HepG2 (cell line): ENCODE data around the gene GABBR2. TPM values are rescaled to one million over a fixed set of nuclear protein-coding genes. Genes with fewer than 3 reads are reported as not detected.

Experiments
- ATAC-seq: fragments of 200-7000 bp; cut with Tn5 transposase; 3 replicates; pipeline ENCODE4 v1.9.1; 2020; ENCODE audit warnings: mild to moderate bottlenecking, moderate library complexity
- BruUV-seq: library from RNA; stranded (reverse); fragments of 400-500 nt; replicated peaks from 2 replicates; lab custom pipeline; 2021; lab: Mats Ljungman, UMichigan
- CTCF ChIA-PET: fragments of 300-600 bp; formaldehyde crosslinking; extraction: SDS; loops from one replicate; lab custom pipeline; 2021; ENCODE audit warnings: low total read pairs, inconsistent platforms, low intra/inter-chr PET ratio; lab: Yijun Ruan, JAX
- POLR2A ChIA-PET: fragments of 350-600 bp; sonication (Branson Sonifier 250); formaldehyde crosslinking; loops from one replicate; lab custom pipeline; 2020; ENCODE audit warnings: antibody characterized with exemption, inconsistent platforms; lab: Yijun Ruan, JAX
- DNase-seq: peaks from one replicate; pipeline ENCODE4 v3.0.0-alpha.2; 2015; ENCODE audit warnings: low spot score
- FAIRE-seq: peaks from 3 replicates; lab custom pipeline; 2011; peaks lifted over from hg19 to GRCh38; lab: Jason Lieb, UNC
- H2AFZ ChIP-seq: one replicate; pipeline ENCODE4 v1.6.1; 2011; ENCODE audit warnings: low read length, inconsistent platforms
- H3K27ac ChIP-seq: fragments of 300-600 bp; 3 replicates; pipeline ENCODE4 v1.8.0; 2011; ENCODE audit warnings: mixed run types, mild to moderate bottlenecking, mixed read lengths, low read length, inconsistent platforms; ENCODE audit not compliant: insufficient read depth; ENCODE audit errors: extremely low read length
- H3K27me3 ChIP-seq, 2 experiments: fragments of 200-600 bp in 1 of 2; 2 replicates in 1 of 2; 3 replicates in 1 of 2; pipeline versions ENCODE4 v1.6.0 to v1.8.0; 2011; ENCODE audit warnings: low read length in 2 of 2, mild to moderate bottlenecking in 2 of 2, moderate library complexity in 2 of 2, inconsistent platforms in 1 of 2; ENCODE audit not compliant: insufficient read depth in 2 of 2, control insufficient read depth in 1 of 2
- H3K36me3 ChIP-seq, 2 experiments: fragments of 200-600 bp in 1 of 2; replicated peaks in 1 of 2; 2 replicates in 1 of 2; 3 replicates in 1 of 2; pipeline versions ENCODE4 v1.5.1 to v1.8.0; 2011; ENCODE audit warnings: low read length in 2 of 2, inconsistent platforms in 1 of 2; ENCODE audit not compliant: insufficient read depth in 2 of 2, control insufficient read depth in 1 of 2
- H3K4me1 ChIP-seq: 2 replicates; pipeline ENCODE4 v1.5.1; 2012; ENCODE audit warnings: low read length, inconsistent platforms; ENCODE audit not compliant: insufficient read depth
- H3K4me2 ChIP-seq: 2 replicates; pipeline ENCODE4 v1.6.0; 2011; ENCODE audit warnings: low read depth, low read length, inconsistent platforms
- H3K4me3 ChIP-seq, 3 experiments: fragments of 200-600 bp in 1 of 3; sonication (generic), shearing (Covaris generic) in 1 of 3; replicated peaks in 1 of 3; 2 replicates each; pipeline ENCODE4 v1.5.1; 2011 to 2016; ENCODE audit warnings: low read length in 3 of 3, inconsistent platforms in 2 of 3, low read depth in 2 of 3, mild to moderate bottlenecking in 2 of 3, control low read depth in 1 of 3, mixed read lengths in 1 of 3; ENCODE audit not compliant: insufficient read depth in 1 of 3
- H3K79me2 ChIP-seq: one replicate; pipeline ENCODE4 v1.6.1; 2011; ENCODE audit warnings: low read length, inconsistent platforms; ENCODE audit not compliant: insufficient read depth
- H3K9ac ChIP-seq: 2 replicates; pipeline ENCODE4 v1.6.0; 2011; ENCODE audit warnings: mild to moderate bottlenecking, low read depth, low read length, inconsistent platforms; ENCODE audit not compliant: insufficient read depth
- H3K9me3 ChIP-seq: 2 replicates; pipeline ENCODE4 v1.5.1; 2012; ENCODE audit warnings: mild to moderate bottlenecking, low read length
- H4K20me1 ChIP-seq: 2 replicates; pipeline ENCODE4 v1.6.0; 2011; ENCODE audit warnings: inconsistent platforms, mild to moderate bottlenecking, low read length, moderate library complexity; ENCODE audit not compliant: insufficient read depth
- ATM ChIP-seq: fragments of 450-650 bp; IDR thresholded peaks from 2 replicates; pipeline ENCODE4 v1.7.1; 2017; ENCODE audit warnings: mild to moderate bottlenecking, borderline replicate concordance
- CBX1 ChIP-seq: IDR thresholded peaks from one replicate; pipeline ENCODE4 v1.6.1; 2016; ENCODE audit warnings: antibody characterized with exemption, low read depth
- FOXM1 ChIP-seq: sonication (generic); formaldehyde crosslinking; IDR thresholded peaks from 2 replicates; pipeline ENCODE4 v1.5.0; 2020; ENCODE audit warnings: missing genetic modification reagents
- MAF1 ChIP-seq: sonication (generic); formaldehyde crosslinking; IDR thresholded peaks from 2 replicates; pipeline ENCODE4 v1.5.0; 2020; ENCODE audit warnings: missing genetic modification reagents, borderline replicate concordance
- MYNN ChIP-seq: sonication (generic); formaldehyde crosslinking; IDR thresholded peaks from 2 replicates; pipeline ENCODE4 v1.4.0; 2020; ENCODE audit warnings: mild to moderate bottlenecking, low read depth, missing genetic modification reagents
- NR2F2 ChIP-seq: IDR thresholded peaks from 2 replicates; pipeline ENCODE4 v1.6.1; 2012; ENCODE audit warnings: low read depth, inconsistent platforms, borderline replicate concordance
- SALL2 ChIP-seq: sonication (generic); formaldehyde crosslinking; IDR thresholded peaks from 2 replicates; pipeline ENCODE4 v1.8.1; 2023; ENCODE audit warnings: mild to moderate bottlenecking, missing genetic modification reagents, inconsistent platforms
- SRF ChIP-seq: IDR thresholded peaks from 2 replicates; pipeline ENCODE4 v1.6.1; 2011; ENCODE audit warnings: mild to moderate bottlenecking, low read depth, low read length, moderate library complexity
- TBX2 ChIP-seq: sonication (generic); formaldehyde crosslinking; IDR thresholded peaks from 2 replicates; pipeline ENCODE4 v1.5.0; 2020; ENCODE audit warnings: missing genetic modification reagents, mild to moderate bottlenecking, borderline replicate concordance
- ZNF737 ChIP-seq: sonication (generic); formaldehyde crosslinking; IDR thresholded peaks from 2 replicates; pipeline ENCODE4 v1.5.0; 2020; ENCODE audit warnings: missing genetic modification reagents, mild to moderate bottlenecking, borderline replicate concordance
- ZSCAN20 ChIP-seq: sonication (generic); formaldehyde crosslinking; IDR thresholded peaks from 2 replicates; pipeline ENCODE4 v1.4.0; 2020; ENCODE audit warnings: missing genetic modification reagents, mild to moderate bottlenecking, borderline replicate concordance
- WGBS: methylation state at CpG from one replicate; pipeline ENCODE4 v1.1.6; 2017; ENCODE audit warnings: low lambda C conversion rate; 5-methylcytosine and 5-hydroxymethylcytosine counted together
- in situ Hi-C: cut with HindIII; loops from 2 replicates; pipeline ENCODE4 v1.10.0; 2017; ENCODE audit warnings: low pct_unique_long_range_greater_than_20kb; ENCODE audit not compliant: extremely low pct_ligation_motif_present
- intact Hi-C: fragments of 100-400 bp; cut with micrococcal nuclease; formaldehyde crosslinking; loops from one replicate; pipeline ENCODE4 v1.10.0; 2022; ENCODE audit not compliant: unreplicated experiment
- polyA plus RNA-seq, 8 experiments: library from polyadenylated mRNA; depleted of rRNA in 3 of 8; stranded (reverse) in 7 of 8; unstranded in 1 of 8; fragments of >200 nt; fragmentation: Illumina TruSeq in 4 of 8; extraction: Trizol in 4 of 8; gene quantifications; 2 replicates each; pipeline versions ENCODE4 v1.2.1 to v1.2.3, GENCODE V29; 2011 to 2016; ENCODE audit warnings: low read depth in 4 of 8, missing spikeins in 1 of 8, mixed read lengths in 1 of 8; ENCODE audit not compliant: insufficient read depth in 1 of 8
- total RNA-seq, 5 experiments: library from RNA; depleted of rRNA; stranded (reverse); fragments of >200 nt; fragmentation: Illumina TruSeq; extraction: Trizol; gene quantifications; 2 replicates each; pipeline ENCODE4 v1.2.3, GENCODE V29; 2016; ENCODE audit warnings: low read depth in 1 of 5
- TF ChIP-seq, protein P1 (sequence below): sonication (generic); formaldehyde crosslinking; conservative IDR thresholded peaks from 2 replicates; pipeline ENCODE4 v1.4.0; 2020; ENCODE audit warnings: missing genetic modification reagents

GABBR2 gene
- total and polyA plus RNA-seq, 2 of the 13 experiments (the other 11 are each of a cell fraction or from before 2014, with no cell fraction given) = 0.02 TPM; not detected in 1

- peaks cover 8% of the 10 kb centered on the region; the same call in 1 of the 2 replicates for H3K9me3 ChIP-seq
- BruUV-seq = no TSS peak
- no peaks in the 10 kb centered on the region for H4K20me1 ChIP-seq
- no peaks in the 10 kb centered on the region for H3K36me3 ChIP-seq
- no peak overlapping the region for H3K4me3 ChIP-seq
- peaks cover 11% of the 10 kb centered on the region for H3K4me1 ChIP-seq
- 2% methylated on average over 4 of the region's 4 CpGs for WGBS
- H3K27me3 ChIP-seq = no peaks in the 10 kb centered on the region
- ATAC-seq (no peak), DNase-seq (no peak), FAIRE-seq (no peak)
- in situ Hi-C loops (no loop called here), intact Hi-C loops (no loop called here)
- CTCF ChIA-PET = no interaction called here
- TF ChIP-seq MYNN (CRISPR knock-in tag) (no peak), TBX2 (CRISPR knock-in tag) (no peak), SRF (no peak), SALL2 (CRISPR knock-in tag) (no peak), ZSCAN20 (CRISPR knock-in tag) (no peak), ZNF737 (CRISPR knock-in tag) (no peak), MAF1 (CRISPR knock-in tag) (no peak), CBX1 (no peak), FOXM1 (CRISPR knock-in tag) (no peak), ATM (no peak), NR2F2 (no peak)
- TF ChIP-seq, protein P1, sequence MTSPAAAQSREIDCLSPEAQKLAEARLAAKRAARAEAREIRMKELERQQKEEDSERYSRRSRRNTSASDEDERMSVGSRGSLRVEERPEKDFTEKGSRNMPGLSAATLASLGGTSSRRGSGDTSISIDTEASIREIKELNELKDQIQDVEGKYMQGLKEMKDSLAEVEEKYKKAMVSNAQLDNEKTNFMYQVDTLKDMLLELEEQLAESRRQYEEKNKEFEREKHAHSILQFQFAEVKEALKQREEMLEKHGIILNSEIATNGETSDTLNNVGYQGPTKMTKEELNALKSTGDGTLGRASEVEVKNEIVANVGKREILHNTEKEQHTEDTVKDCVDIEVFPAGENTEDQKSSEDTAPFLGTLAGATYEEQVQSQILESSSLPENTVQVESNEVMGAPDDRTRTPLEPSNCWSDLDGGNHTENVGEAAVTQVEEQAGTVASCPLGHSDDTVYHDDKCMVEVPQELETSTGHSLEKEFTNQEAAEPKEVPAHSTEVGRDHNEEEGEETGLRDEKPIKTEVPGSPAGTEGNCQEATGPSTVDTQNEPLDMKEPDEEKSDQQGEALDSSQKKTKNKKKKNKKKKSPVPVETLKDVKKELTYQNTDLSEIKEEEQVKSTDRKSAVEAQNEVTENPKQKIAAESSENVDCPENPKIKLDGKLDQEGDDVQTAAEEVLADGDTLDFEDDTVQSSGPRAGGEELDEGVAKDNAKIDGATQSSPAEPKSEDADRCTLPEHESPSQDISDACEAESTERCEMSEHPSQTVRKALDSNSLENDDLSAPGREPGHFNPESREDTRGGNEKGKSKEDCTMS (CRISPR knock-in tag) = no peak
- no peaks in the 10 kb centered on the region for H3K79me2 ChIP-seq
- POLR2A ChIA-PET = no interaction called here
- H3K27ac ChIP-seq = no peak overlapping the region
- no peak overlapping the region for H3K4me2 ChIP-seq
- H3K9ac ChIP-seq = no peak overlapping the region
- H2AFZ ChIP-seq = no peak overlapping the region
These were observed 337.8 kb downstream of the GABBR2 start for GRCh38 chr9:98370976-98371315.
